ENCODE data around the gene DSE. TPM values are rescaled to one million over a fixed set of nuclear protein-coding genes. Genes with fewer than 3 reads are reported as not detected.

DSE gene
- total RNA-seq, 2 experiments from 2014 or later, result 5.7 to 7.1 TPM

DNA sequence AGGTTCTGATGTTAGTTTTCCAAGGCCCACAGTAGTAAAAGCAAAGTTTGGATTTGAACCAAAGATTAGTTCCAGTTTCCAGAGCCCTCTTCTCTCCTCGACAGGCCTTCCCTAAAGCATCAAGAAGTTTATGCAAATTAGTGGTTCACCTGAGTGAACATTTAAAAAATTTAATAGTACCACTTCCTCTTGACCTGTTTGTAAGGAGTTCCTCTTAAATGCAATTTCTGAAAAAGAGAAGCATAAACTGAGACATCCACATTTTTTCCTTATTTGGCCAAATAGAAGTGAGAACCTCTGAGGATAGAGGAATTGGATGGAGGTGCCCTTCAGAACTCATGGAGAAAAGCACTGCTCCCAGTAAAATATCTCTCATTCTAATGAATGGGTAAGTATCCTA lies 1.2 kb upstream of the DSE start:
- H3K4me1 Mint-ChIP-seq, result peaks cover 30% of the 10 kb centered on the region

DNA sequence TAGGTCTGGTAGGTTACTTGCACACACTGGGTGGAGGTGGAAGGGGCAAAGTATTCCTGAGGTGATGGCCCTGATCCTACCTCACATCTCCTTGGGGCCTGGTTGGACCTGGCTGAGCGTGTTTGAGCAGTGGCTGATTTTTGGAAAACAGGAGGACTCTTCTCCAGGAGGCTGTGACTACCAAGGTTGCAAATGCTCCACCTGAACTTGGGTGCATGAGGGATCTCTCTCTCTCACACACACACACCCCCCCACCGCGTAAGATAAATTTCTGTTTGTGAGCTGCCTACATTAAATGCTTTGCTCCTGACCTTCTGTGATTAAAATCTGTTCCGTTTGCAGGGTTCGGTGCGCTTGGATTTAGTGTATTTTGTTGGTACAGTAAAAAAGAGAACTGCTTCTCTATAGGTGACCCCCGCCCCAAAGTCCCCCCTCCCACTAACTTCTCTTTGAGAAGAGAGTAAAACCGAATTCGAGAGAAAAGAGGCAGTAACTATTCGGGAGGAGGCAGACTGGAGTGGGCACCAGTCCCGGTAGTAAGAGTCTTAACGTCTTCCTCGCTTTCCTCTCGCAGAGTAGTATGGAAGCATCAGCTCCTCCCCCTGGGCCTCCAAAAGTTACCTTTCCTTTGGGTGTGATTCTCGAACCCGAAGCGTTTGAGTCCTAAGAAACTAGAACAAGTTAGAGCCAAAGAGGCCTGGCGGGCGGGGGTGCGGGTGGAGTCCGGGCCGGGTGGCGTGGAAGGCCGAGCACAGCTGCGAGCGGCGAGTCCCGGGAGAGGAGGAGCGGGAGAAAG lies 585 bp upstream of the DSE start:
- Mint-ChIP-seq H3K27me3 (peaks cover 25% of the 10 kb centered on the region), H3K4me1 (peaks cover 30% of the 10 kb centered on the region), H3K27ac (peak overlapping the region; percentile 70), H3K36me3 (no peaks in the 10 kb centered on the region), H3K9me3 (ENCODE audit: low read depth) (no peaks in the 10 kb centered on the region), H3K4me3 (peak overlapping the region; percentile 75)
- DNase-seq (no peak), ATAC-seq (peak; percentile 64)
- CTCF ChIA-PET, result interaction anchor here (0.6 to 1.0 kb wide), 2 partner anchors 21 to 82 kb away, joined by 3 to 5 read pairs; no protein-coding TSS in a partner anchor

More for the DNA sequence above, 1.2 kb upstream of the DSE start:
- Mint-ChIP-seq H3K27ac (no peak overlapping the region), H3K9me3 (ENCODE audit: low read depth) (no peaks in the 10 kb centered on the region), H3K36me3 (no peaks in the 10 kb centered on the region), H3K4me3 (peak overlapping the region; percentile 75), H3K27me3 (peaks cover 25% of the 10 kb centered on the region)
- DNase-seq (no peak), ATAC-seq (no peak)
- CTCF ChIA-PET, result interaction anchor here (1.7 kb wide), 1 partner anchor 20 kb away, joined by 5 read pairs; no protein-coding TSS in a partner anchor

DNA sequence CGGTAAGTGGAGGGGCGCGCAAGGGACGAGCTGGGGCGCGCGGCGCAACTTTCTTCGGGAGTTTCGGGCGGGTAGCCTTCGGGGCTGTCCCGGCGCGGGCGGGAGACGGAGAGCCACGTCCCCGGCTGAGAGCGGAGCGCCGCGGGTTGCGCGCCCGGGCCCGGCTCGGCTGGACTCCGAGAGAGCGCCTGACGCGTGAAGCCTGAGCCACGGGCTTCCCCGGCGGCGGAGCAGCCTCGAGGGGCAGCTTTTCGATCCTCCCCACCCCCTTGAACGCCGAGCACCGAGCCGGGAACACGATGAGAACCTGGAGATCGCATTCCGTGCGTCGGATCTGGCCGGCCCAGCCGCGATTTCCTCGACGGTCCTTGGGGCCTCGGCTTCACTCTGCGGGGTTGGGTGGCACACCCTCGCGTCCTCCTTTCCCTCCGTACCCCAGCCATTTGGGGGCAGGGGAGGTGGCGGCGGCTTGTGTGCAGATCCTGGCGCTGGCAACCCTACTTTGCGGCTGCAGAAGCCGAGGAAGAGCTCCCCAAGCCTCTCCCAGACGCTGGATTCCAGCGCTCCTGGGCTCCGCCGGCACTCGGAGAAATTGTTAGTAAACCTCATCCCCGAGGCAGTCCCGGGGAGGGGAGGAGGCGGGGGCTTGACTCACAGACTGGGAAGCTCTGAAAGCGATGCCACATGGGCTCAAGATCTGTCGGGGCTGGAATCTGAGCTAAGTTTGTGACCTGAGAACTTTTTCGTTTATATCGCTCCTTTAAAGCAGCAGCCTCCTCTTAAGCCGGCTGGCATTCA lies 572 bp downstream of the DSE start:
- Mint-ChIP-seq H3K9me3 (ENCODE audit: low read depth) (no peaks in the 10 kb centered on the region), H3K36me3 (no peaks in the 10 kb centered on the region), H3K4me1 (peaks cover 30% of the 10 kb centered on the region), H3K4me3 (peak overlapping the region; percentile 75), H3K27me3 (peaks cover 28% of the 10 kb centered on the region), H3K27ac (no peak overlapping the region)
- ATAC-seq (peak; percentile 60), DNase-seq (no peak)
- CTCF ChIA-PET, result interaction anchor here (1.0 to 1.3 kb wide), 2 partner anchors 20 to 21 kb away, joined by 5 to 6 read pairs; no protein-coding TSS in a partner anchor

DNA sequence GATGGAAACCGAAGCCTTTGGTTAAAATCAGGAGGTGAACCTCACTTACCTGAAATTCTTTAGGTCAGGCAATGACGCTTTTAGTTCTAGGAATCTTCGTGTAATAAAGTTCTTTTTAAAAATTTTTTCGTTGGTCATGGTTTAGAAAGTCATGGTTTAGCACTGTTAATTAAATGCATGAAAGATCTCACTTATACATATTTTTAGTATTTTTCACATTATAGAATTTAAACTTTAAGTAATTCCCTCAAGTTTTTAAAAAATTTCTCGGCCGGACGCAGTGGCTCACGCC lies 1.1 kb downstream of the DSE start:
- Mint-ChIP-seq H3K27me3 (peaks cover 33% of the 10 kb centered on the region), H3K4me3 (peak overlapping the region; percentile 75), H3K36me3 (no peaks in the 10 kb centered on the region), H3K27ac (no peak overlapping the region), H3K9me3 (ENCODE audit: low read depth) (no peaks in the 10 kb centered on the region), H3K4me1 (peaks cover 30% of the 10 kb centered on the region)
- ATAC-seq (no peak), DNase-seq (no peak)
- CTCF ChIA-PET, result interaction anchor here (1.3 kb wide), 1 partner anchor 21 kb away, joined by 6 read pairs; no protein-coding TSS in a partner anchor

DNA sequence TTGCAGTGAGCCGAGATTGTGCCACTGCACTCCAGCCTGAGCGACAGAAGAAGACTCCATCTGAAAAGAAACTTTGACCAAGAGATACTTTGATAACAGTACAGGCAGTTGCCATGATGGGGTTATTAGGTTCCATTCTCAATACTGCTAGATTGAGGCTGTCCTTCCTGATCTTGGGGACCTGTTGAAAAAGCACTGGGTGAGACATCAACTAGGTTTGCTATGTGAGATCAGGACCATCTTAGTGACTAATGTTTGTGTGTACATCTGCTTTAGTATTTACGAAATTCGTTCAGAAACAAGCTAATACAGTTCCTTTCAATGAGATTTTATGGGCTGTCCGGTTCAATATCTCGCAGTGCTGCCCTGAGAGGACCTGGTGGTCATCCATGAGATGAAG lies 2.6 kb downstream of the DSE start:
- H3K4me1 Mint-ChIP-seq, result peaks cover 20% of the 10 kb centered on the region
- CTCF ChIA-PET, result interaction anchor here (1.4 kb wide), 1 partner anchor 20 kb away, joined by 3 read pairs; no protein-coding TSS in a partner anchor
- no peaks in the 10 kb centered on the region for H3K9me3 Mint-ChIP-seq (ENCODE audit: low read depth)
- no peak overlapping the region for H3K27ac Mint-ChIP-seq
- DNase-seq, result no peak
- H3K36me3 Mint-ChIP-seq, result no peaks in the 10 kb centered on the region
- no peak for ATAC-seq
- H3K27me3 Mint-ChIP-seq, result peaks cover 34% of the 10 kb centered on the region
- no peak overlapping the region for H3K4me3 Mint-ChIP-seq

DNA sequence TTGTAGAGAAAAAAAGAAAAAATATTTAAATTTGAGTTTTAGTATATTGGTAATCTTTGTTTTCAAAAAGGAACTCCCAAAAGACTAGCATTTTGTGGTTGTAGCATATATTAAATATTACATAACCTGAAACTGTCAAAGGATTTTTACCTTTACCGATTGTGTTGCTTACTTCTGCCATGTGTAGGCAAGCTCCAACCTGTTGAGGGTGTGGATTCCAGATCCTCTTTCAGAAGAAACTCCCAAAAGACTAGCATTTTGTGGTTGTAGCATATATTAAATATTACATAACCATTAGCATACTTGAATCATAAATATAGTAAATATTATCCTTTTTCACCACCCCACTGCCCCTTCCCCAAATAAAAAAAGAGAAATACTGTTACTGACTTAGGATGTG lies 3.2 kb downstream of the DSE start:
- Mint-ChIP-seq H3K27me3 (peaks cover 34% of the 10 kb centered on the region), H3K4me3 (no peak overlapping the region), H3K36me3 (no peaks in the 10 kb centered on the region), H3K4me1 (peaks cover 19% of the 10 kb centered on the region), H3K27ac (no peak overlapping the region), H3K9me3 (ENCODE audit: low read depth) (no peaks in the 10 kb centered on the region)
- ATAC-seq, result no peak
- CTCF ChIA-PET, result interaction anchor here (1.4 kb wide), 1 partner anchor 21 kb away, joined by 3 read pairs; no protein-coding TSS in a partner anchor
- no peak for DNase-seq

DNA sequence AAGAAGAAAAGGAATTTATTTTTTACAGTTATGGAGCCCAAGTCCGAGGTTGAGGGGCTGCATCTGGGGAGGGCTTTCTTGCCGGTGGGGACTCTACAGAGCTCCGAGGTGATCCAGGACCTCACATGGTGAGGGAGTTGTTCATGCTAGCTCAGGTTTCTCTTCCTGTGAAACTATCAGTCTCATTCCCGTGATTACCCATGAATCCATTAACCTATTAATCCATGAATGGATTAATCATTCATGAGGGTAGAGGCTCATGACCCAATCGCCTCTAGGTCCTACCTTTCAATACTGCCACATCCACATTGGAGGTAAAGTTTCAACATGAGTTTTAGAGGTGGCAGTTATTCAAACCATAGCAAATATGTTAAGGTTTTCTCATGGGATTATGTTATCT lies 3.8 kb downstream of the DSE start:
- Mint-ChIP-seq H3K27me3 (peaks cover 34% of the 10 kb centered on the region), H3K36me3 (no peaks in the 10 kb centered on the region), H3K4me3 (no peak overlapping the region), H3K9me3 (ENCODE audit: low read depth) (no peaks in the 10 kb centered on the region), H3K27ac (no peak overlapping the region), H3K4me1 (peaks cover 16% of the 10 kb centered on the region)
- CTCF ChIA-PET, result no interaction called here
- no peak for ATAC-seq
- DNase-seq, result no peak

DNA sequence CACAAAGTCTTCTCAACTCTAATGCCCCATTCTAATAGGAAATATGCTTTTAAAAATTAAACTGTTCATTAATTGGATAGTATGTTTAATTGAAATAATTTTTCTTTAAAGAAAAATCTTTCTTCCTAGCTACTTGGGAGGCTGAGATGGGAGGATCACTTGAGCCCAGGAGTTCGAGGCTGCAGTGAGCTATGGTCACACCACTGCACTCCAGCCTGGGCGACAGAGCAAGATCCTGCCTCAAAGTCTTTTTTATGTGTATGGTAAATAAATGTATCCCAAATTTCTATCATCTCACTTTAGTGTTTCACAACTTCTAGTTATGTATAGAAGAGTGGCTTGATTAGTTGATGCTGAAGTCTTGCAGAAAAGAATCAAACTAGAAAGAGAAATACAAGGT lies 4.5 kb downstream of the DSE start:
- Mint-ChIP-seq H3K27ac (no peak overlapping the region), H3K9me3 (ENCODE audit: low read depth) (no peaks in the 10 kb centered on the region), H3K27me3 (peaks cover 35% of the 10 kb centered on the region), H3K36me3 (no peaks in the 10 kb centered on the region), H3K4me3 (no peak overlapping the region), H3K4me1 (peaks cover 10% of the 10 kb centered on the region)
- CTCF ChIA-PET, result interaction anchor here (1.4 kb wide), 1 partner anchor 14 kb away, joined by 3 read pairs; no protein-coding TSS in a partner anchor
- DNase-seq (no peak), ATAC-seq (no peak)

DNA sequence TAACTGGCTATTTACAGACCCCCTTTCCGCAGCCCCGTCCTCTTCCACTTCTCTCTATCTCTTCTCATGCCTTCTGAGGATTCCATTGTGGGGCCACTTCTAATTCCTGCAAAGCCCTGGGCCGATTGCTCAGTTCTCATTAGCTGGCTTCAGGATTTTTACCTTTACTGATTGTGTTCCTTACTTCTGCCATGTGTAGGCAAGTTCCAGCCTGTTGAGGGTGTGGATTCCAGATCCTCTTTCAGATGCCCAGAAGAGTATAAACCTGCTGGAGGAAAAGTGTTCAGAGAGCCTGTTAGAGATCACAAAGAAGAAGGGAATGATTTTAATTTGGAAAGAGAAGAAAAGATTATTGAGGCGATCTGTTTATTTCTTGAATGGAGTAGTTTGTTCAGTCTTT lies 5.4 kb downstream of the DSE start:
- peaks cover 35% of the 10 kb centered on the region for H3K27me3 Mint-ChIP-seq
- CTCF ChIA-PET, result interaction anchor here (1.4 kb wide), 1 partner anchor 13 kb away, joined by 3 read pairs; no protein-coding TSS in a partner anchor

DNA sequence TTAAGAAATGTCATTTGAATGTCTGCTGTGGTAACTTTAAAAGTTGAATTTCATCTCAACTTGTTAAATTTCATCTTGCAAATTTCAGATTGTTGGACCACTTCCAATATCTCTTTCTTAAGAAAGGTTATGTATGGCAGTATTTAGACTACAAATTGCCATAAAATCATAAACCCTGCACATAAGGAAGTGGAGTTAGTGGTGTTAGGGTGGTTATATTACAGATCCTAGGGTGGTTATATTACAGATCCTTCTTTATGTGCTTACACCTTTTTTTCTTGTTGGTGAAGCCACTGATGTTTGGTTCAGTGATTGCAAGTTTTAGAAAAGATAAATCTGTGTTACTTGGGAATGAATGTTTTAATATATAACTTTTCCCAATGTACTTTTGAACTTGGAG lies 9.0 kb downstream of the DSE start:
- Mint-ChIP-seq H3K27ac (no peak overlapping the region), H3K36me3 (no peaks in the 10 kb centered on the region), H3K9me3 (ENCODE audit: low read depth) (no peaks in the 10 kb centered on the region), H3K4me3 (no peak overlapping the region), H3K27me3 (peaks cover 17% of the 10 kb centered on the region), H3K4me1 (no peaks in the 10 kb centered on the region)
- CTCF ChIA-PET, result no interaction called here
- no peak for DNase-seq
- ATAC-seq, result no peak

More for the DNA sequence above, 5.4 kb downstream of the DSE start:
- peaks cover 8% of the 10 kb centered on the region for H3K4me1 Mint-ChIP-seq
- DNase-seq, result no peak
- no peak overlapping the region for H3K4me3 Mint-ChIP-seq
- no peak overlapping the region for H3K27ac Mint-ChIP-seq
- no peaks in the 10 kb centered on the region for H3K36me3 Mint-ChIP-seq
- ATAC-seq, result no peak
- H3K9me3 Mint-ChIP-seq (ENCODE audit: low read depth), result no peaks in the 10 kb centered on the region

DNA sequence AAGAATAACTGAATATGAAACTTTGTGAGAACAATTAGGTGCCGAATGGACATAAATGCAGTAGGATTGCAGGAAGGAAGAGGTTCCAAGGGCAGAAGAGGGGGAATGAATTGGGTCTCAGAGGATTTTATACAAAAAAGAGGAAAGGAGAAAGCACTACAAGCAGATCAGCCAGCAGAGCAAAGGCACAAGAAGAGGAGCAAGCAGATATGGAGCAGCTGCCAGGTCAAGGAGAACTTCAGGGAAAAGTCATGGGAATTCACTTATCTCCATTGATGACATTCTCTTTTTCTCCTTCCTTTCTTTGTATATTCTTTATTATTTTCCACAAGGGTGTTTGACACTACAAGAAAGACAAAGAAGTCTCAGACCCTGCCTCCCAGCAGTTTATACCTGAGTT lies 9.6 kb downstream of the DSE start:
- Mint-ChIP-seq H3K4me1 (no peaks in the 10 kb centered on the region), H3K9me3 (ENCODE audit: low read depth) (no peaks in the 10 kb centered on the region), H3K36me3 (no peaks in the 10 kb centered on the region), H3K4me3 (no peak overlapping the region), H3K27me3 (peaks cover 17% of the 10 kb centered on the region), H3K27ac (no peak overlapping the region)
- CTCF ChIA-PET, result no interaction called here
- ATAC-seq (no peak), DNase-seq (no peak)

DNA sequence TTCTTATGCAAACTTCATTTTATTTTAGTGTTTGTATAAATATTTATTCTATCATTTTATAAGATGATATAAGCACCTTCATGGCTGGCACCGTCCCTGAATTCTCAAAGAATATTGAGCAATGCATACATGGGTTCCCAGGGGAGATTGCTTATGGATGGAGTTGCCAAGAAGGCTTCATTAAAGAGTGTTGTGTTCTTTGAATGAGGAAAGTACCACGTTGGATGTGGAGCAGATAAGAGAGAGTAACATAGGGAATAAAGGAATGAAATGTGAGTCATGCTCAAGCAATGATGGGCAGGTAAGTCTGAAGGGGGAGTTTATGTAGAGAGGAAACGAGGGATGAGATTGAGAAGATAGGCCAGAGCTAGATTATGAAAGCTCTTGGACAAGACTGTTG lies 10.3 kb downstream of the DSE start:
- H3K27ac Mint-ChIP-seq, result no peak overlapping the region
- DNase-seq (no peak), ATAC-seq (no peak)
- H3K36me3 Mint-ChIP-seq, result no peaks in the 10 kb centered on the region
- H3K9me3 Mint-ChIP-seq (ENCODE audit: low read depth), result no peaks in the 10 kb centered on the region
- H3K27me3 Mint-ChIP-seq, result peaks cover 16% of the 10 kb centered on the region
- no peak overlapping the region for H3K4me3 Mint-ChIP-seq
- CTCF ChIA-PET, result no interaction called here
- H3K4me1 Mint-ChIP-seq, result peaks cover 2% of the 10 kb centered on the region

DNA sequence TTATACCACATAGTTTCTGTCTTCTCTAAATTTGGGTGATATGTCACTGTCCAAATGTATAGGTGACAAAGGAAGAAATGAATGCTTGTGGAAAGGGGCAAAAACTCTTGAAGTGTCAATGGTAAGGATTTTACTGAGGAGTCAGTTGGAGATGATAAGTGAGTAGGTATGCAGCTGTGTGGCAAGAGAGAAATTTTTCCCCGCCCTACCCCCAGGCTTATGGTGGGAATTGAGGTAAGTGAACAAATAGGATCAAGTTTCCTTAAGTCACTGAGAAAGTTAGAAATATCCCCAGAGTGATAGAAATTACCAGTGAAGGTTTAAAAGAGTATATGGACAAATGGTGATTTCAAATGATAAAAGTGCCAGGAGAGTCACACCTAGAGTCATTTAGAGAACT lies 11.8 kb downstream of the DSE start:
- peaks cover 6% of the 10 kb centered on the region for H3K27me3 Mint-ChIP-seq
- DNase-seq (no peak), ATAC-seq (no peak)
- no peak overlapping the region for H3K27ac Mint-ChIP-seq
- peaks cover 2% of the 10 kb centered on the region for H3K36me3 Mint-ChIP-seq
- peaks cover 10% of the 10 kb centered on the region for H3K4me1 Mint-ChIP-seq
- no peaks in the 10 kb centered on the region for H3K9me3 Mint-ChIP-seq (ENCODE audit: low read depth)
- no peak overlapping the region for H3K4me3 Mint-ChIP-seq
- CTCF ChIA-PET, result no interaction called here

Measured in activated CD8-positive, alpha-beta memory T cell treated with anti-CD3 and anti-CD28 coated beads, Interleukin-2, amount 10 ng/mL, durations not matched to agents 7 days and 5 days (primary cell).